IPS-18a (cell line): ENCODE measurements around the gene USH1C.

Experiments
- H3K27ac ChIP-seq: one replicate; pipeline ENCODE4 v1.5.1; 2013; ENCODE audit warnings: low read length
- H3K27me3 ChIP-seq: one replicate; pipeline ENCODE4 v1.6.1; 2013; ENCODE audit warnings: mild to moderate bottlenecking, low read length; ENCODE audit not compliant: control insufficient read depth, insufficient read depth
- H3K36me3 ChIP-seq: one replicate; pipeline ENCODE4 v1.6.1; 2013; ENCODE audit warnings: low read depth, low read length; ENCODE audit not compliant: control insufficient read depth
- H3K4me1 ChIP-seq: one replicate; pipeline ENCODE4 v1.6.1; 2013; ENCODE audit warnings: low read depth, low read length; ENCODE audit not compliant: control insufficient read depth
- H3K4me3 ChIP-seq: one replicate; pipeline ENCODE4 v1.5.1; 2013; ENCODE audit warnings: low read length
- H3K9ac ChIP-seq: one replicate; pipeline ENCODE4 v1.6.1; 2013; ENCODE audit warnings: mild to moderate bottlenecking, low read length, moderate library complexity
- H3K9me3 ChIP-seq: one replicate; pipeline ENCODE4 v1.6.1; 2013; ENCODE audit warnings: low read depth, low read length; ENCODE audit not compliant: control insufficient read depth

Gene USH1C

DNA sequence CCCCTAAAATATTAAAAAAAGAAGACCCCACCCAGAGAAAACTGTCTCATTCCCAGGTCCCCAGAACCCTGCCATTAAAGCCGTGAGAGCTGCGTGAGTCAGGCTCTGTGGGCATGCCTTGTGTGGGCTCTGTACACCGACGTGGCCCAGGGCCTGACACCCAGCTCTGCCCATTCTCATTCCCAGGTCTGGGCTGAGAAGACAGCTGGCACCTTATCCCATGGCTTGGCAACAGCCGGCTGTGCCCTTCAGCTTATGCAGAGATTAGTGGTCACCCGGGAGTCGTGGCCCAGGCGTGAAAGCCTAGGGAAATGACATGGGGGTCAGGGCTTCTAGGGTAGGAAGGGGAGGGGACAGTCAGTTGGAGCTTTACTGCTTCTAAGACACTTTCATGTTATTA, 34.7 kb upstream of the USH1C start:
- Histone ChIP-seq H3K27me3 (no peaks in the 10 kb centered on the region), H3K36me3 (no peaks in the 10 kb centered on the region), H3K27ac (no peak overlapping the region), H3K9me3 (no peaks in the 10 kb centered on the region), H3K4me3 (no peak overlapping the region), H3K4me1 (peaks cover 3% of the 10 kb centered on the region), H3K9ac (no peak overlapping the region)

DNA sequence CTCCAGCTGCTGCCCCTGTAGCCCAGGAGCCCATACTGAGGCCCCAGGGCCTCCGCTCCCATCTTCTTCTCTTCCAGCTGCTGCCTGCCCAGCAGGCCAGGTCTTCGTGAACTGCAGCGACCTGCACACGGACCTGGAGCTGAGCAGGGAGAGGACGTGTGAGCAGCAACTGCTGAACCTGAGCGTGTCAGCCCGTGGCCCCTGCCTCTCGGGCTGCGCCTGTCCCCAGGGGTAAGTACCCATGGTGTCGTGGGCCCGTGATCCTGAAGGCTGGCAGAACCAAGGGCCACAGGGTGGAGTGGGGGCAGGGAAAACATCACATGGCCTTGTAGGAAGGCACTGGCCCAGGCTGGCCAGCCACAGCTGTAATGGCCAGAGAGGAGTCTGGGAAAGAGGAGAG, 34.1 kb upstream of the USH1C start:
- Histone ChIP-seq H3K4me3 (no peak overlapping the region), H3K4me1 (peaks cover 3% of the 10 kb centered on the region), H3K9ac (no peak overlapping the region), H3K9me3 (no peaks in the 10 kb centered on the region), H3K27ac (no peak overlapping the region), H3K27me3 (no peaks in the 10 kb centered on the region), H3K36me3 (no peaks in the 10 kb centered on the region)

DNA sequence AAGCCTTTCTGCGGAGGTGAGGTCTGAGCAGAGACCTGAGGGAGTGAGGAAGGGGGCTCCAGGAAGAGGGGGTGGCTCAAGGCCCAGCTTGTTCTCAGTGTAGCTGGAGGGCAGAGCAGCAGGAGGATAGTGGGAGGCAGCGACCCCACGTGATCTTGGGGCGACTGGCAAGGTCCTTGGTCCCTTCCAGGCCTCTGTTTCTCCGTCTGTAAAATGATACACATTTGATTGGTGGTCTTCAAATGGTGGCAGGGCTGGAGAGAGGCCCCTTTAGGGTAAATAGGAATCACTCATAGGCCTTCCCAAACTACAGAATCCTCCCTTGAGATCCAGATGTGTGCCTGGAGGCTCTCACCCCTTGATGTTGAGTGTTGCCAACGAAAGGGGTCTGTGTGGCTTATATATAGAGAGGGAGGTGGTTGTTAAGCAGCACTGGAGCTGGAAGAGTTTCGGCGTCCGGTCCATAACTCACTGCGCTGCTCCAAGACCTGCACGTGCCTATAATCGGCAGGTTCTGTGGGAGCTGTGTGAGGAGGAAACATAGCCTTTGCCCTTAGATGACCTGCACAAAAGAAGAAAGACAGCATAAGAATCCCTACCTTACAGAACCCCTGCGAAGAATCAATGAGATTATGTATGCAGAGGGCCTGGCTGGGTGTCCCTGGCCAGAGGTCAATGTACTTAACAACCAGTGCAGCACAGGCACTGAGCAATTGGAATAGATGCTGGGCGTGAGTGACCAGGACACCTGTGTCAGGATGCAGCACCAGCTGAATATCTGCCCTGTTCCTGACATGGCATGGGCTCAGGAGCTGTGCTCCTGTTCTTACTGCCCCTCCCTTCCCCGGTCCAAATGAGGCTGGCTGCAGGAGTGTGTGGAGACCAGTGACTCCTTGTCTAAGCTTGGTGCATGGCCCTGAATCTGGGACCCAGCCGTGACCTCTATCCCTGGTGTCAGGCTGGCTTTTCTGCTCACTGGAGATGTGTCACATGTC, 31.5 kb upstream of the USH1C start:
- H3K4me1 ChIP-seq, result peaks cover 3% of the 10 kb centered on the region
- H3K4me3 ChIP-seq, result no peak overlapping the region
- H3K36me3 ChIP-seq, result no peaks in the 10 kb centered on the region
- no peaks in the 10 kb centered on the region for H3K27me3 ChIP-seq
- no peak overlapping the region for H3K27ac ChIP-seq
- no peaks in the 10 kb centered on the region for H3K9me3 ChIP-seq
- H3K9ac ChIP-seq, result no peak overlapping the region

DNA sequence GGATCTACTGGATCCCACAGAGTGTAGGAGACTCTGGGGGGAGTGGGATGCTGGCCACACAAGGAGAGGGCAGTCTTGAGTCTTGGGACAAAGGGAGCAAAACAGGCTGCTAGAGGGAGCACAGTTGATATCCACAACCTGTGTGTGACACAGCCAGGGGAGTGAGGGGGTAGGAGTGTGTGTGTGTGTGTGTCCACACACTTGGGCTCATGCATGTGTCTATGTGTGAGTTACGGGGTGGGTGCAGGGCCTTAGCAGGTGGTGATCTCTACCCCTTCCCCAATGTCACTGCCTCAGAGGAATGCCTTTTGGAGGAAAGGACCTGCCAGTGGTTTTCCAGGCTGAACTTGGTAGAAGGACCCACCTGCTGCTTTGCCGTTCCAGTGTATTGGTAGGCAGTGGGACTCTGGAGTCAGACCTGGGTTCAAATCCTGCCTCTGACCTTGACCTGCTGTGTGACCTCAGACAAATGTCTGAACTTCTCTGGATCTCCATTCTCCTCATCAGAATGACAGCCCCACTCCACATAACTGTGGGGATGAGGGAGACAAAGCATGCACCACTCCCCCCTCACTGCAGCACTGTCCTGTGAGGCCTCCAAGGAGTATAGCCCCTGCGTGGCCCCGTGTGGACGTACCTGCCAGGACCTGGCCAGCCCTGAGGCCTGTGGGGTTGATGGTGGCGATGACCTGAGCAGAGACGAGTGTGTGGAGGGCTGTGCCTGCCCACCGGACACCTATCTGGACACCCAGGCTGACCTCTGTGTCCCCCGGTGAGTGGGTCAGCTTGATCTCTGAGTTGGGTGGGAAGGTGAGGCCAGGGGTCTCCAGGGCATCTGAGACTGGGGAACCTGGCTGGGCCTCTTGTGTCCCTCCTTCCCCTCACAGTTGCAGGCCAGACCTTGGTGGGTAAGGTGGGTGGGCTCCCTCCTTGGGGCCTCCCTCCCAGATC, 30.2 kb upstream of the USH1C start:
- Histone ChIP-seq H3K9me3 (no peaks in the 10 kb centered on the region), H3K27ac (no peak overlapping the region), H3K36me3 (no peaks in the 10 kb centered on the region), H3K4me1 (peaks cover 3% of the 10 kb centered on the region), H3K27me3 (no peaks in the 10 kb centered on the region), H3K9ac (no peak overlapping the region), H3K4me3 (no peak overlapping the region)

DNA sequence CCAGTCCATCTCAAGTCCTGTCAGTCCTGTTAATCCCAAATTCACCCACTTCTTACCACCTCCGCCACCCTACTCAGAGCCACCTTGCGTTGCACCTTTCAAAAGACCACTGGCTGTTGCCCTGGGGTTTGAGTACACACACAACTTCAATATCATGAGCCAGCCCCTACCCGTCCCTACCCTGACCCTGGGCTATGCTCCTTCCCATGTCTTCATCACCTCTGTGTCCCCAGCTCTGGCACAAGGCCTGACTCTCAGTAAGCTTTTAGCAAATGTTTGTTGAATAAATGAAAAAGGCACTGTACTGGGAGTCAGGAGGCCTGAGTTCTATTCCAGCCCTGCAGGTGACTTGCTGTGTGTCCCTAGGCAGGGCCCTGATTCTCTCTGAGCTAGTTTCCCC, 29.3 kb upstream of the USH1C start:
- Histone ChIP-seq H3K27ac (no peak overlapping the region), H3K4me3 (no peak overlapping the region), H3K36me3 (no peaks in the 10 kb centered on the region), H3K27me3 (no peaks in the 10 kb centered on the region), H3K9ac (no peak overlapping the region), H3K4me1 (peaks cover 3% of the 10 kb centered on the region), H3K9me3 (no peaks in the 10 kb centered on the region)

DNA sequence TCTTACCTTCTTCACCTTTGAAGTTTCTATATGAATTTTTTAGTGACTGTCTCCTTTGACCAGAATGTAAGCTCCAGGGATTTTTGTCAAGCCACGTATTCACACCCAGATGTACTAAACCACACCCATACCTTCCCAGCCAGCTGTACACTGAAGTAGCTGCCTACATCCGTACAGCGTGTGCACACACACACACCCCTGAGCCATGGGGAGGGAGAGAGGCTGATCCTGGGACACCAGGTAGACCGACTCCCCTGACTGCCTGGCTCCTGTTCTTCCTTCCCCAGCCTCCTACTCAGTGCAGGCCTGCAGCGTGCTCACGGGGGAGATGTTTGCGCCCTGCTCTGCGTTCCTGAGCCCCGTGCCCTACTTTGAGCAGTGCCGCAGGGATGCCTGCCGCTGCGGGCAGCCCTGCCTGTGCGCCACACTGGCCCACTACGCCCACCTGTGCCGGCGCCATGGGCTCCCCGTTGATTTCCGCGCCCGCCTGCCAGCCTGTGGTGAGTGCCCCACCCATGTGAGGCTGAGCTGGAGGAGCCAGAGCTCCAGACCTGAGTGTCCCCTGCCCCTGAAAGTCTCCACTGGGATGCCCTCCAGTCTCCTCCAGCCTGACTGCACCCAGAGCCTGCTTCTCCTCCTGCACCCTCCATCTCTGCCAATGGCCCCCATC, 28.7 kb upstream of the USH1C start:
- peaks cover 3% of the 10 kb centered on the region for H3K4me1 ChIP-seq
- no peaks in the 10 kb centered on the region for H3K36me3 ChIP-seq
- H3K9ac ChIP-seq, result no peak overlapping the region
- H3K4me3 ChIP-seq, result no peak overlapping the region
- no peak overlapping the region for H3K27ac ChIP-seq
- no peaks in the 10 kb centered on the region for H3K27me3 ChIP-seq
- H3K9me3 ChIP-seq, result no peaks in the 10 kb centered on the region

DNA sequence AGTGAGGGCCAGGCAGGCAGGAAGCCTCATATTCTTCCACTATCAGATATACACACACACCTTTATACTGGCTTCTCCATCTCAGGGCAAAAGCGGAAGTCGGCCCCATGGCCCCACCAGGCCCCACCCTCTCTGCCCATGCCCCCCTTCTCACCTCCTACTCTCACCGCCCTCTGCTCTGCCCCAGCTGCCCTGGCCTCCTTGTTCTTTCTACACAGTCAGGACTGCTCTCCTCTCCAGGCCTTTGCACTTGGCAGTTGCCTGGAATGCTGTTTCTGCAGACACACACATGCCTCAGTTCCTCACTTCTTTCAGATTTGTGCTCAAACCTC, 28.1 kb upstream of the USH1C start:
- H3K4me1 ChIP-seq, result peaks cover 3% of the 10 kb centered on the region
- H3K4me3 ChIP-seq, result no peak overlapping the region
- no peaks in the 10 kb centered on the region for H3K27me3 ChIP-seq
- H3K27ac ChIP-seq, result no peak overlapping the region
- no peak overlapping the region for H3K9ac ChIP-seq
- H3K9me3 ChIP-seq, result no peaks in the 10 kb centered on the region
- H3K36me3 ChIP-seq, result no peaks in the 10 kb centered on the region

GRCh38 chr11:17571431-17572358, 27.5 kb upstream of the USH1C start:
- no peak overlapping the region for H3K9ac ChIP-seq
- no peaks in the 10 kb centered on the region for H3K9me3 ChIP-seq
- peaks cover 3% of the 10 kb centered on the region for H3K4me1 ChIP-seq
- H3K36me3 ChIP-seq, result no peaks in the 10 kb centered on the region
- H3K4me3 ChIP-seq, result no peak overlapping the region
- H3K27ac ChIP-seq, result no peak overlapping the region
- no peaks in the 10 kb centered on the region for H3K27me3 ChIP-seq

DNA sequence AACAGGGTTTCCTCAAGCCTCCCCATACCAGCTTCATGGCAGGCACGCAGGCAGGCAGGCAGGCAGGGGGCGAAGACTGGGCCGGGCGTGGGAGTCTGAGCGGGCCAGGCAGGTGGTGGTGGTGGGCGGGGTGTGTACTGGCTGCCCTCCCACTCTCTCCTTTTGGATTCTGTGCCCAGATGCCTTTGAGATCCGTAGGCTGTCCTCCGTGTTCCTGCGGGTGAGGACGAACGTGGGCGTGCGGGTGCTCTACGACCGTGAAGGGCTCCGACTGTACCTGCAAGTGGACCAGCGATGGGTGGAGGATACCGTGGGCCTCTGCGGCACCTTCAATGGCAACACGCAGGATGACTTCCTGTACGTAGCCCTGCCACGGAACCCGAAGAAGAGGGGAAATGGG, 25.8 kb upstream of the USH1C start:
- Histone ChIP-seq H3K27me3 (no peaks in the 10 kb centered on the region), H3K9me3 (no peaks in the 10 kb centered on the region), H3K27ac (no peak overlapping the region)

DNA sequence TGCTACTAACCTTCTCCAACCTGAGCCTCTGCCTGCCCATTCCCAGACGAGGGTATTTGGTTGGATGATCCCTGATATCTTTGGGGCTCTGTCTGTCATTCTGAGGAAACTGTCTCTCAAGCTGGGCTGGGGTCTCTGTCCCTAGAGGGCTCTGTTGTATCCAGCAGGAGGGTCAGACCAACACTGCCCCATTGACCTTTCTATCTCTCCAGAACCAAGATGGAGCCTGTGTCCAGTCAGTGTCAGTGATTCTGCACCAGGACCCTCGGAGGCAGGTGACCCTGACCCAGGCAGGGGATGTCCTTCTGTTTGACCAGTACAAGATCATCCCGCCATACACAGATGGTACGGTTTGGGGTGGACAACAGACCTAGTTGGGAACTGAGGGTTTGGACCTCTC, 24.7 kb upstream of the USH1C start:
- H3K36me3 ChIP-seq, result no peaks in the 10 kb centered on the region
- H3K9me3 ChIP-seq, result no peaks in the 10 kb centered on the region
- H3K9ac ChIP-seq, result no peak overlapping the region
- H3K4me1 ChIP-seq, result no peaks in the 10 kb centered on the region
- H3K27ac ChIP-seq, result no peak overlapping the region
- no peaks in the 10 kb centered on the region for H3K27me3 ChIP-seq
- H3K4me3 ChIP-seq, result no peak overlapping the region

More for the DNA sequence above, 25.8 kb upstream of the USH1C start:
- H3K36me3 ChIP-seq, result no peaks in the 10 kb centered on the region
- no peaks in the 10 kb centered on the region for H3K4me1 ChIP-seq
- H3K9ac ChIP-seq, result no peak overlapping the region
- H3K4me3 ChIP-seq, result no peak overlapping the region
